Measurements from ENCODE around the gene GRID1.
"Not testable (repeated sequence)": the region's sequence is repeated elsewhere in the genome, so short reads cannot be mapped to it uniquely, and the experiment has no call there.

Gene GRID1

DNA sequence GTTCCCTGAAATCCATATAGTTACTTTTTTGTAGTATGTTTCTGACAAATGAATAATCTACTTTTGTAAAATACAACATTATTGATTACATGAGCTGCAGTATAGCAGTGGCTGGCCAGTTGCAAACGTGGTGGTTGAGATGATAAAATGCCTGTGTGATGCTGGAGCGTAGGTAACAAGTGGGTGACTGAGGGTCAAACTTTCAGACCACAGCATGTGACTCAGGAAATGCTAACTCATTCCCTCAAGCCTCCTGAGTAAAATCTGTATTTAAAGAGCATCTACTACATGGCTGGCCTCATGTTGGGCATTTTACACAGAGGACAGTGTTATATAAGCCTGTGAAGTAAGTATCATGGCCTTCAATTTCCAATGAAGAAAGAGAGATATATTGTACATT lies 585.2 kb downstream of the GRID1 start:
- TF ChIP-seq GATA1 (IDR thresholded peaks at IDR 0.05; ENCODE audit: low read depth, low read length): no peak
- TF ChIP-seq POLR2A (IDR thresholded peaks at IDR 0.05; ENCODE audit: low read length): no peak
- DNase-seq: no peak

DNA sequence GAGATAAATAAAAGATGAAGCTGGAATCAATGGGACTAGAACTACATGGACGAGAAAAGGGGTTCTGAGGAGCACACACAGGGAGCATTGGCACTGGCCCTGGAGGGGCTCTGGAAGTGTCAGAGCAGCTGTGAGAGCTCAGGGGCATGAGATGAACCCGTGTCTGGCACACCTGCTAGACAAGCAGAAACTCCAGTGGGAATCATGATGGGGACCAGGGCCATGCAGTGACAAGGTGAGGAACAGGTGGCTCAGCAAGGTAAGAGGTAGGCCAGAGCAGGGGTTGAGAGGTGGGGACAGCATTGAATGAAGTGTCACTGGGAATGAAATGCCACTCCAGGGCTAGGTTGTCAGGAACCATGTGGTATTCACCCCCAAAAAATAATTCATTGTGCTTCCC lies 588.5 kb downstream of the GRID1 start:
- TF ChIP-seq POLR2A (IDR thresholded peaks at IDR 0.05; ENCODE audit: low read length): no peak
- no peak for TF ChIP-seq GATA1 (IDR thresholded peaks at IDR 0.05; ENCODE audit: low read depth, low read length)
- no peak for DNase-seq

DNA sequence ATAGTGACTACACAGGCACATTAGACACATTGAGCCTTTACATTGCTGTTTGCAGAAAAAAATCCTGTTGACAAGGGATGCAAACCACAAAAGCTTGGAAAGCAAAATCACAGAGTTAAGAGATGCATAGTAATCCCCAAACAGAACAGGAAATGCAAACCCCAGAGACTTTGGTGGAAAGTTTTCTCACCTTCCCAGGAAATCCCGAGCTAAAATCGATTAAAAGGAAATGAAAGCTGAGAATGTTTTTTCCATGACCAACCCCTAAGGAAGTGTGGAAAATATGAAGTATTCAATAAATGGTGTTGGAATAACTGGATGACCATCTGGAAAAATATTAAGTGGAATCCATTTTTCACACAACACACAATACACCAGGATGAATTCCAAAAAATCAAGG lies 598.7 kb downstream of the GRID1 start:
- no peak for TF ChIP-seq POLR2A (IDR thresholded peaks at IDR 0.05; ENCODE audit: low read length)
- TF ChIP-seq GATA1 (IDR thresholded peaks at IDR 0.05; ENCODE audit: low read depth, low read length): no peak
- DNase-seq: no peak

DNA sequence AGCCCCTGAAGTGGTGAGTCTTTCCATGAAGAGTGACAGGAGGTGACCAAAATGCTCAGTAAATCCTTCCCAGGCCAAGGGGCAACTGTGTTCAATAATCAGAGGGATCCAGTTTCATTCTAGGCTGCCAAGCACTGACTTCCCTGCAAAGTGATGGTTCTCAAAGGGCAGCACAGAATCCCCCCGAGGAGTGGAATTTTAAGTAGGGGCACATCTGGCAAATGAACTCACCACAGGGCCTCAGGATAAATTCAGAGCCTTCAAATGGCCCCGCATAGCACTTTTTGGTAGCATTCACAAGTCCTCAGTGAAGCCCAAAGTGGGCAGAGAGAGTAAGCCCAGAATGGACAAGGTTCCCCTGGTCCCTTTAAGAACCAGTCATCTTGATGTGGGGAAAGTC lies 602.5 kb downstream of the GRID1 start:
- no peak for TF ChIP-seq POLR2A (IDR thresholded peaks at IDR 0.05; ENCODE audit: low read length)
- no peak for TF ChIP-seq GATA1 (IDR thresholded peaks at IDR 0.05; ENCODE audit: low read depth, low read length)
- DNase-seq: no peak

DNA sequence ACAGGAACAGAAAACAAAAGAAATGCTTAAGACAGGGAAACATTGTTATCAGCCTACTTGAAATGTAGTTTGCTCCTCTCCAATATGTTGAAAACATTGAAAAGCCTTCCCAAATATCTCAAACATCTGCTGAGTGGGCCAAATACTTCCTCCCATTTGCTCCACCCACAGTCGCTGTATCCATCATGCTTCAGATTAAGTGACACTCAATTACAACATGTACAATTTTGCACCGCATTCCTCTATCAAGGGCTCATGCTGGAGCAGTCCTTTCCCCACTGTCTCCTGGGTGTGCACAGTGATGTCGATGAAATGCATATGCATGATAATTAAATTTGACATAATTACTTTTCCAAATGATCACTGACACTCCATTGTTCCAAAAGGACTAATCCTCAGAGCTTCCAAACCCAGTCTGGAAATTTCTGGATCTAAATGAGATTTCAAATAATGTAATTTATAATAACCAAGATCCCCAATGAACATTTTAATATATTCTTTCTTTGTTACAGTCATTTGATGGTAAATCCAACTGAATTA lies 604.6 kb downstream of the GRID1 start:
- DNase-seq: no peak
- TF ChIP-seq GATA1 (IDR thresholded peaks at IDR 0.05; ENCODE audit: low read depth, low read length): no peak
- no peak for TF ChIP-seq POLR2A (IDR thresholded peaks at IDR 0.05; ENCODE audit: low read length)

DNA sequence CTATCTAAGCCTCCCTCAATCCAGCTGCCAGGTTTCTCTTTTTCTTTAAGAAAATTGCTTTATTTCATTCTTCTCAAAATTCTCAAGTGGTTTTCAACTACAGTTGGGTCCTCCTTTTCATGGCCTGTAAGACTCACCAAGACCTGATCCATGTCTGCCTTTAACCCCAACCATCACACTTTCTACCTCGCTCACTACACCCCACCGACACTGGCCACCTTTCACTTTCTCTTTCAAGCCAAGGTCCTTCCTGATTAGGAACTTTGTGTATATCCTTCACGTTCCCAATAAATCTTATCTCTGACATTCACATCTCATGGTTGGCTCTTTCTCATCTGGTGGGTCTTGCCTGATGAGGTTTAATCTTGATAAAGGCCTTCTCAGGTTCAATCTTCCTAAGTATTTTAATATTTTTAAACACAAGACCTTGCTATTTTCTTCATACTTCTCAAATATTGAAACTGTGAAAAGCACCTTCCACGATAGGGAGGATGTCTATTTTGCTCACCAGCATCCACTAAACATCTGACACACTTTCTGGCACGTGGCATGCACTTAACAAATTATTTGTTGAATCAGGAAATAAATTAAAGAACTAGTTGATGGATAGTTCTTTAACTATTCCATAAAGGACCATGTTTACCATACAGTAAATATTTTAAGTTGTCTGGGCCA lies 624.8 kb downstream of the GRID1 start:
- no peak for TF ChIP-seq POLR2A (IDR thresholded peaks at IDR 0.05; ENCODE audit: low read length)
- TF ChIP-seq GATA1 (IDR thresholded peaks at IDR 0.05; ENCODE audit: low read depth, low read length): no peak
- no peak for DNase-seq

DNA sequence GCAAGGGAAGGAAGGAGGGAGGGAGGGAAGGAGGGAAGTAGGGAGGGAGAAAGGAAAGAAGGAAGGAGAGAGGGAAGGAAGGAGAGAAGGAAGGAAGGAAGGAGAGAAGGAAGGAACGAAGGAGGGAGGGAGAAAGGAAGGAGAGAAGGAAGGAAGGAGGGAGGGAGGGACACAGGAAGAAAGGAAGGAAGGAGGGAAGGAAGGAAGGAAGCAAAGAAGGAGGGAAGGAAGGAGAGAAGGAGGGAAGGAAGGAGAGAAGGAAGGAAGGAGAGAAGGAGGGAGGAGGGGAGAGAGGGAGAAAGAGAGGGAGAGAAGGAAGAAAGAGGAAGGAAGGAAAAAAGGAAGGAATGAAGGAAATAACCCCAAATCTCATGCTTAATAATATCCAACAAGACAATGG lies 630.6 kb downstream of the GRID1 start:
- TF ChIP-seq POLR2A (IDR thresholded peaks at IDR 0.05; ENCODE audit: low read length): no peak
- no peak for TF ChIP-seq GATA1 (IDR thresholded peaks at IDR 0.05; ENCODE audit: low read depth, low read length)

DNA sequence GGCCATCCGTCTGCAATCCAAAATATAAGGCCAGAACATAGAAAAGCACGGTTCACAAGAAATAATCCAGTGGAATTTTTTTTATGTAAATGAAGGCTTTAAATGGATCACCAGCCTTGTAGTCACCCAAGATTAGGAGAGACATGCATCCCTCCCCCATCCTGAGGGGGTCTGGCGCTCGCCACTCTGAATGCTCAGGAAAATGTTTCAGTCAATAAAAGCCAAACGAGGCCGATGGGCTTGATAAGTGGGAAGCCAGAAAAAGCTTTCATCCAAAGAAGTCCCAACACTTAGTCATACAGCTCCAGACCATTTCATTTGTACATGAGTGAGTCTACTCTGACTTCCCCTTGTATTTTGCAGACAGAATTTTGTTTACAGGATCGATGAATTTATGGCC lies 631.8 kb downstream of the GRID1 start:
- TF ChIP-seq POLR2A (IDR thresholded peaks at IDR 0.05; ENCODE audit: low read length): no peak
- TF ChIP-seq GATA1 (IDR thresholded peaks at IDR 0.05; ENCODE audit: low read depth, low read length): no peak

More for the DNA sequence above, 630.6 kb downstream of the GRID1 start:
- DNase-seq: no peak

DNA sequence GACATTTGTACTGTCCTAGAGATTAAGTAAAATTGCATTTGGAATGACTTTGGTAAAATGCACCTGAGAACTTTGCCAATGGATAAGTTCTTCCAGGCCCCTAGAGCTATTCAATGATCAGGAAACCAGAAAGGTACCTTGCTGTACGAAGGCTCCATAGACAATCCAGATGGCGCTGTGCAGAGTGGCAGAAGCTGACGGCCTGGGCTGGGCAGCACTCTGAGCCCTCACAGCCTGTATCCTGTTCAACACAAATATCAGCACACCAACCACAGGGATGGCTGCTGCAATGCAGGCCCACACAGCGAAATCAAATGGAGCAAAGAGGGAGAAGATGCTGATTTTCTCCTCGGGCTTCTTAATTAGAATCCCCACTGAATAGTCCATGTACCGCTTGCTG lies 642.4 kb downstream of the GRID1 start:
- no peak for TF ChIP-seq GATA1 (IDR thresholded peaks at IDR 0.05; ENCODE audit: low read depth, low read length)
- no peak for TF ChIP-seq POLR2A (IDR thresholded peaks at IDR 0.05; ENCODE audit: low read length)
- DNase-seq: no peak

More for the DNA sequence above, 631.8 kb downstream of the GRID1 start:
- no peak for DNase-seq

DNA sequence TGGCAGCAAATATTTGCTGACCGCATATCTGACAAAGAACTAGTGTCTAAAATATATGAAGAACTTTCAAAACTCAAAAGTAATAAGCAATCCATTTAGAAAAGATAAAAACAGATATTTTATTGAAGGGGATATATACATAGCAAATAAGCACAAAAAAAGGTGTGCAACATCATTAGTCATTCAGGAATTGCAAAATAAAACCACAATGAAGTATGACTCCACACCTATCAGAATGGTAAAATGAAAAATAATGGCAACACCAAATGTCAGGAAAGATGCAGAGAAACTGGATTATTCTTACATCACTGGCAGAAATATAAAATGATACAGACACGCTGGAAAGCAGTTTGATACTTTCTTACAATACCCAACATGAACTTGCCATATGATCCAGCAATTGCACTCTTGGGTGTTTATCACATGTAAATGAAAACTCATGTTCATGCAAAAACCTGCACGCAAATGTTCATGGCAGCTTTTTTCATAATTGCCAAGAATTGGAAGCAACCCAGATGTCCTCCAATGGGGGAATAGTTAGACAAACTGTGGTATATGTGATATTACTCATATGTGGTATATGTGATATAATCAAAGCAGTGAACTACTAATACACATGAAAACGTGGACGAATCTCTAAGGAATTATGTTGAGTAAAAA lies 645.5 kb downstream of the GRID1 start:
- TF ChIP-seq GATA1 (IDR thresholded peaks at IDR 0.05; ENCODE audit: low read depth, low read length) (no peak), POLR2A (IDR thresholded peaks at IDR 0.05; ENCODE audit: low read length) (no peak)
- no peak for DNase-seq

DNA sequence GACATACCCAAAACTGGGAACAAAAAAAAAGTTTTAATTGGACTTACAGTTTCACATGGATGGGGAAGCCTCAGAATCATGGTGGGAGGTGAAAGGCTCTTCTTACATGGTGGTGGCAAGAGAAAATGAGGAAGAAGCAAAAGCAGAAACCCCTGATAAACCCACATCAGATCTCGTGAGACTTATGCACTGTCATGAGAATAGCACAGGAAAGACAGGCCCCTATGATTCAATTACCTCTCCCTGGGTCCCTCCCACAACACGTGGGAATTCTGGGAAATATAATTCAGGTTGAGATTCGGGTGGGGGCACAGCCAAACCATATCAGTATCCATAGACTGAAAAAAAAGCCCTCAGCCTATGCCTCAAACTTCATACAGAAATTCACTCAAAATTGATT lies 647.2 kb downstream of the GRID1 start:
- TF ChIP-seq POLR2A (IDR thresholded peaks at IDR 0.05; ENCODE audit: low read length) (no peak), GATA1 (IDR thresholded peaks at IDR 0.05; ENCODE audit: low read depth, low read length) (no peak)
- DNase-seq: no peak

DNA sequence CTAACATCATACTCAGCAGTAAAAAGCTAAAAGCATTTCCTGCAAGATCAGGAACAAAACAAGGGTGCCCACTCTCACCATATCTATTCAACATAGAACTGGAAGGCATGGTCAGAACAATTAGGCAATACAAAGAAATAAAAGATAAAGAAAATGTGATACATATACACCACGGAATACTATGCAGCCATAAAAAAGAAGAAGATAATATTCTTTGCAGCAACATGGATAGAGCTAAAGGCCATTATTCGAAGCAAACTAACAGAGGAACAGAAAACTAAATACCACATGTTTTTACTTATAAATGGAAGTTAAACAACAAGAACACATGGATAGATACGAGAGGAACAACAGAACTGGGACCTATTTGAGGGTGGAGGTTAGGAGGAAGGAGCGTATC lies 652.7 kb downstream of the GRID1 start:
- TF ChIP-seq POLR2A (IDR thresholded peaks at IDR 0.05; ENCODE audit: low read length) (no peak), GATA1 (IDR thresholded peaks at IDR 0.05; ENCODE audit: low read depth, low read length) (no peak)
- no peak for DNase-seq

DNA sequence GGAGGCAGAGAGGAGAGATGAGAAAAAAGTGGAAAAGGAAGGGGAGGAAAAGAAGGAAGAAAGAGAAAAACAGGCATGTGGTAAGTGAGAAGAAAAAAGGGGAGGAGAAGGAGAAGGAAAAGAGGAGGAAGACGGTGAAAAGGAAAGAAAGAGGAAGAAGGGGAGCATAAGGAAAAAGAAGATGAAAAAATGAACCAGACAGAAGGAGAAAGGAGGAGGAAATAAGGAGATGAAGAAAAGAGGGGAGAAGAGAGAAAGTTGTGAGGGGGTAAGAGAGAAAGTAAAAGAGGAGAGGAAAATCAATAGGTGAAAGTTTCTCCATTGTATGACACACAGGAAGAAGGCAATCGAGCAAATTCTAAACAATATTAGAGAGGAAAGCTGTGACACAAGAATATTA lies 663.8 kb downstream of the GRID1 start:
- no peak for DNase-seq
- no peak for TF ChIP-seq POLR2A (IDR thresholded peaks at IDR 0.05; ENCODE audit: low read length)
- TF ChIP-seq GATA1 (IDR thresholded peaks at IDR 0.05; ENCODE audit: low read depth, low read length): no peak

DNA sequence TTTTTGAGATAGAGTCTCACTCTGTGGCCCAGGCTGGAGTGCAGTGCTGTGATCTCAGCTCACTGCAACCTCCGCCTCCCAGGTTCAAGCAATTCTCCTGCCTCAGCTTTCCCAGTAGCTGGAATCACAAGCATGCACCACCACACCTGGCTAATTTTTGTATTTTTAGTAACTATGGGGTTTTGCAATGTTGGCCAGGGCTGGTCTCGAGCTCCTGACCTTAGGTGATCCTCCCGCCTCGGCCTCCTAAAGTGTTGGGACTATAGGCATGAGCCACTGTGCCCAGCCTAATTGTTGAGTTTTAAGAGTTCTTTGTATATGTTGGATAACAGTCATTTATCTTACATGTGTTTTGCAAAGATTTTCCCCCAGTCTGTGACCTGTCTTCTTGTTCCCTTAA lies 667.5 kb downstream of the GRID1 start:
- not testable (repeated sequence) for DNase-seq

DNA sequence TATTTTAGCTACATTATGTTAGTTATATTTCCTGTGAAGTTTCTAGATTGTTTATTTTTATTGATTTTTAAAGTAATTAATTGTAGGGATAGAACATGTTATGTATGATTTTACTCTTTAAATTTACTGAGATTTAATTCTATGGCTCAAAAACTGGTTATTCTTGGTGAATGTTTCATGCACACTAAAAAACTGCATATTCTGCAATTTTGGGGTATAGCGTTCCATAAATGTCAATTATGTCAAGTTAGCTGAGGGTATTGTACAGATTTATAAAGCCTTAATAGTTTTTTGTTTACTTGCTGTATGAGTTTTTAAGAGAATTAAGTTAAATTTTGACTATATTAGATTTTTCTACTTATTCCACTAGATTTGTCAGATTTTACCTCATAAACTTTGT lies 669.7 kb downstream of the GRID1 start:
- no peak for TF ChIP-seq POLR2A (IDR thresholded peaks at IDR 0.05; ENCODE audit: low read length)
- TF ChIP-seq GATA1 (IDR thresholded peaks at IDR 0.05; ENCODE audit: low read depth, low read length): no peak
- no peak for DNase-seq

All from erythroblast (primary cell).